Measurements from ENCODE around the gene CRIP1.
A peak's percentile ranks its signal among the peaks of the same experiment; 100 is the strongest.

The CRIP1 gene

GRCh38 chr14:105529569-105530284, 43.0 kb downstream of the CRIP1 start:
- no peak for TF ChIP-seq CTCF (IDR thresholded peaks at IDR 0.05; ENCODE audit: control insufficient read depth, insufficient read depth, low read depth, low read length, missing control alignments)
- no peak overlapping the region for H3K4me3 ChIP-seq (ENCODE audit: control insufficient read depth, low read depth, low read length)
- no peak for DNase-seq (ENCODE audit: low read depth)

- no peak for TF ChIP-seq CTCF (IDR thresholded peaks at IDR 0.05; ENCODE audit: control insufficient read depth, insufficient read depth, low read depth, low read length, missing control alignments)
- no peak overlapping the region for H3K4me3 ChIP-seq (ENCODE audit: control insufficient read depth, low read depth, low read length)
- DNase-seq (ENCODE audit: low read depth): no peak
Measured at GRCh38 chr14:105530285-105531087, 43.8 kb downstream of the CRIP1 start.

DNA sequence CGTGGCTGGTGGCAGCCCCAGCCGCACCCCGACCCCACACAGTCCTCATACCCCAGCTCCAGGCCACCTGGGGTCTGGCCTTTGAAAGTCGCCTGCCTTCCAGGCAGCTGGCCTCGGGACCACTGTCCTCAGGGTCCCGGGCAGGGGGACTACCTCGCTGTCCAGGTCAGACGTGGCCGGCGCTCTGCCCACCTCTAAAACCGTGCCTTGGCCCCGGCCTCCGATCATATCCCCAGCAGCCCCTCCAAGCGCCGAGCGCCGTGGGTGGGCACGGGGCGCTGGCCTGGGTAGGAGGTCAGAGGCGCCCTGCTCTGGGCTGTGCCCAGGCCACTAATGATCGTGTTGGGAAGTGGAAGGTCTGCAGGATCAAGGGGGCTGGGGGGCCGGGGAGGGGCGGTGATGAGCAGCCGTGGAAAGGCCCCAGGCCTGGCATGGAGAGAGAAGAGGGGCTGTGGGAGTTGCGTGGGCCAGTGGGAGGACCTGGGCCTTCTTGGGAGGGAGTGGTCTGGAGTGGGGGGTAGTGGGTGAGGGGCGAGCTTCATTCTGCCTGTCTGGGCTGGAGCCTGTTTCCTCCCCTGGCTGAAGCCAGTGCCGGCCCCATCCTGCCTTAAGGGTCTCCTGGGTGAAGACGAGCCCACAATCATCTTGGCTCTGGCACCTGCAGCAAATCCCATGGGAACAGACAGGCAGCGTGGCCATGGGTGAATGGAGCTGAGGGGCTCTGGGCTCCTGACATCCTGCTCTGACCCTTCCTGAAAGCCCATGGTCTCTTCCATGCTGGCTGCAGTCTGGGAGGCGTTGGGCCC, 44.6 kb downstream of the CRIP1 start:
- H3K4me3 ChIP-seq (ENCODE audit: control insufficient read depth, low read depth, low read length): no peak overlapping the region
- no peak for TF ChIP-seq CTCF (IDR thresholded peaks at IDR 0.05; ENCODE audit: control insufficient read depth, insufficient read depth, low read depth, low read length, missing control alignments)
- DNase-seq (ENCODE audit: low read depth): no peak

- TF ChIP-seq CTCF (IDR thresholded peaks at IDR 0.05; ENCODE audit: control insufficient read depth, insufficient read depth, low read depth, low read length, missing control alignments): no peak
- H3K4me3 ChIP-seq (ENCODE audit: control insufficient read depth, low read depth, low read length): no peak overlapping the region
- no peak for DNase-seq (ENCODE audit: low read depth)
Measured at GRCh38 chr14:105531894-105532623, 45.4 kb downstream of the CRIP1 start.

DNA sequence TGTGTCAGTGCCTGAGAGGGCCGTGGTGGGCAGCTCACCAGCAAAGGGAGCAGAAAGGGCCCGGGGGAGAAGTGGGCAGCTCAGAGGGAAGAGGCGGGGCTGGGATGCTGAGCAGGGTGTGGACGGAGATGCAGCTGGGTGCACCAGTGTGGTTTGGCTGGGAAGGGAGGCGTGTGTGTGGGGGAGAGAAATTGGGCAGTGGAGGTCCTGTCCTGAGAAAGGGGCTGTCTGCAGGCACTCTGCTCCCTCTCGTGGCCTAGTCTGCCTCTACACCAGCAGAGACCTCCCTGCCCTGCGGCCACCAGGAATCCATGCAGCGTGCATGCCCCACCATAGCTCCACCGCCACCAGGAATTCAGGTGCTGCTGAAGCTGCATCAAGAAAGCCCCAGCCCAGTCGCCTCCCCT, 46.1 kb downstream of the CRIP1 start:
- no peak overlapping the region for H3K4me3 ChIP-seq (ENCODE audit: control insufficient read depth, low read depth, low read length)
- TF ChIP-seq CTCF (IDR thresholded peaks at IDR 0.05; ENCODE audit: control insufficient read depth, insufficient read depth, low read depth, low read length, missing control alignments): peak; percentile 38
- no peak for DNase-seq (ENCODE audit: low read depth)

DNA sequence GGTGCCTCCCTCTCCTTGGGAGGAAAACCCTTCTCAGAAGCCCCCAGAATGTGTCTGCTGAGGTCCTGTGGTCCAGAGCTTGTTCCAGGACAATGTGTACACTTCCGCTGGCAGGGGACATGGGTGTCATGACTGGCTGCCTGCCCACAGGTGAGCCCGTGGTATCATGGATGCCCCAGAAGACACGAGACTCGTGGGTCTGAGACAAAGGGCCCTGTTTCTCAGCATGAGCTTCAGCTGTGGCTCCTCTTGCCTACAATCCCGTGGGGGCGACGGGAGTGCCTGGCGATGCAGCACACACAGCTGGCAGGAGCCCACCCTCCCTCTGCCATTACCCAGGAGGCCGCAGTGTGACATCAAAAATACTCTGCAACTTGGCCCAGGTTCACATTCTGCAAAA, 46.7 kb downstream of the CRIP1 start:
- no peak for TF ChIP-seq CTCF (IDR thresholded peaks at IDR 0.05; ENCODE audit: control insufficient read depth, insufficient read depth, low read depth, low read length, missing control alignments)

More for the DNA sequence above, 46.7 kb downstream of the CRIP1 start:
- no peak for DNase-seq (ENCODE audit: low read depth)
- H3K4me3 ChIP-seq (ENCODE audit: control insufficient read depth, low read depth, low read length): no peak overlapping the region
